HL-60 (cell line): ENCODE data around the gene TIMP4.

Experiments
- DNase-seq, 2 experiments: peaks; one replicate each; pipeline ENCODE4 v3.0.0-alpha.2; 2010 to 2020; ENCODE audit warnings: low read depth in 1 of 2, low spot score in 1 of 2
- H3K27ac ChIP-seq: fragments of 250-450 bp; sonication (Bioruptor Pico); replicated peaks from 2 replicates; pipeline ENCODE4 v1.5.1; 2020; ENCODE audit warnings: mild to moderate bottlenecking, moderate library complexity
- H3K27me3 ChIP-seq: fragments of 250-450 bp; sonication (Bioruptor Pico); 2 replicates; pipeline ENCODE4 v1.5.1; 2021; ENCODE audit warnings: mild to moderate bottlenecking, moderate library complexity; ENCODE audit not compliant: insufficient read depth, poor library complexity, severe bottlenecking
- H3K4me3 ChIP-seq: replicated peaks from 2 replicates; pipeline ENCODE4 v1.5.1; 2011; ENCODE audit warnings: mild to moderate bottlenecking, control low read depth, low read length; ENCODE audit not compliant: insufficient read depth
- GABPA ChIP-seq: IDR thresholded peaks from 2 replicates; pipeline ENCODE4 v1.6.1; 2012; ENCODE audit warnings: low read depth
- POLR2AphosphoS5 ChIP-seq: IDR thresholded peaks from 2 replicates; pipeline ENCODE4 v1.6.1; 2012; ENCODE audit warnings: low read depth
- SPI1 ChIP-seq: IDR thresholded peaks from 2 replicates; pipeline ENCODE4 v1.6.1; 2012; ENCODE audit warnings: low read depth, mild to moderate bottlenecking, borderline replicate concordance
- TF ChIP-seq, protein P1 (sequence below): IDR thresholded peaks from one replicate; pipeline ENCODE4 v1.5.1; 2011; ENCODE audit warnings: low read length, control low read depth, inconsistent platforms; ENCODE audit not compliant: insufficient read depth
- TF ChIP-seq, protein P2 (sequence below): IDR thresholded peaks from 2 replicates; pipeline ENCODE4 v1.6.1; 2012; ENCODE audit warnings: low read depth; ENCODE audit not compliant: insufficient replicate concordance

Gene TIMP4

DNA sequence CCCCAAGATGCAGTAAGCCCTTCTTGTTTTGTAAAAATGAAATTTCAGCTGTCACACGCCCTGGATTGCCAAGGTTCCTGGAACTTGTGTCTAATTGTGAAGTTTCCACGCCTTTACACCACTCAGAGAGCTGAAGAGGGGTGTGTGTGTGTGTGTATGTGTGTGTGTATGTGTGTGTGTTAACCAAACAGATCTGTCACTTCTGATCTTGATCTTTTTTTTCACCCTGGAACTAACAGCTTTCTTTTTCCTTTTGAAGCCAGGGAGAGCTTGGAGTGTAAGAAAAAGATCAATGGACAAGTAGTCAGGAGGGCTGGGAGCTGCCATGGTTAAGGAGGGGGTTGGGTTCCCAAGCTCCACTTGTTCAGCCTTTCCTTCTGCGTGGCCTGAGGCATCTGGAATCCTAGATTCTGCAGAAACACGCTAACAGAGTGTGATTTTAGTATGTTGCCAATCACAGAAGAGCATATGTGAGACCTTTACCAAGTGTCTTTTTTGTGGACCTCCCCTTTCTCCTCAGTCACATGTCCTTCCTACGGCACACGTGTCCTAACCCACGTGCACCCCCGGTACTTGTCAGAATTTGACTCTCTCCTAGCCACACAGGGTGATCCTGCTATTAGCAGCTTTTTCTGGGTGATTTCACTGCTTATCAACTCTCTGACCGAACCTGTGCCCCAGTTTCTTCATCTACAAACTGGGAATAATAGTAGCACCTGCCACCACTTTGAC lies 11.5 kb downstream of the TIMP4 start:
- Histone ChIP-seq H3K27me3 (no peaks in the 10 kb centered on the region), H3K4me3 (no peak overlapping the region), H3K27ac (no peak overlapping the region)
- no peak for DNase-seq
- no peak for TF ChIP-seq GABPA
- TF ChIP-seq, protein P1, sequence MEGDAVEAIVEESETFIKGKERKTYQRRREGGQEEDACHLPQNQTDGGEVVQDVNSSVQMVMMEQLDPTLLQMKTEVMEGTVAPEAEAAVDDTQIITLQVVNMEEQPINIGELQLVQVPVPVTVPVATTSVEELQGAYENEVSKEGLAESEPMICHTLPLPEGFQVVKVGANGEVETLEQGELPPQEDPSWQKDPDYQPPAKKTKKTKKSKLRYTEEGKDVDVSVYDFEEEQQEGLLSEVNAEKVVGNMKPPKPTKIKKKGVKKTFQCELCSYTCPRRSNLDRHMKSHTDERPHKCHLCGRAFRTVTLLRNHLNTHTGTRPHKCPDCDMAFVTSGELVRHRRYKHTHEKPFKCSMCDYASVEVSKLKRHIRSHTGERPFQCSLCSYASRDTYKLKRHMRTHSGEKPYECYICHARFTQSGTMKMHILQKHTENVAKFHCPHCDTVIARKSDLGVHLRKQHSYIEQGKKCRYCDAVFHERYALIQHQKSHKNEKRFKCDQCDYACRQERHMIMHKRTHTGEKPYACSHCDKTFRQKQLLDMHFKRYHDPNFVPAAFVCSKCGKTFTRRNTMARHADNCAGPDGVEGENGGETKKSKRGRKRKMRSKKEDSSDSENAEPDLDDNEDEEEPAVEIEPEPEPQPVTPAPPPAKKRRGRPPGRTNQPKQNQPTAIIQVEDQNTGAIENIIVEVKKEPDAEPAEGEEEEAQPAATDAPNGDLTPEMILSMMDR: no peak
- no peak for TF ChIP-seq SPI1
- TF ChIP-seq, protein P2, sequence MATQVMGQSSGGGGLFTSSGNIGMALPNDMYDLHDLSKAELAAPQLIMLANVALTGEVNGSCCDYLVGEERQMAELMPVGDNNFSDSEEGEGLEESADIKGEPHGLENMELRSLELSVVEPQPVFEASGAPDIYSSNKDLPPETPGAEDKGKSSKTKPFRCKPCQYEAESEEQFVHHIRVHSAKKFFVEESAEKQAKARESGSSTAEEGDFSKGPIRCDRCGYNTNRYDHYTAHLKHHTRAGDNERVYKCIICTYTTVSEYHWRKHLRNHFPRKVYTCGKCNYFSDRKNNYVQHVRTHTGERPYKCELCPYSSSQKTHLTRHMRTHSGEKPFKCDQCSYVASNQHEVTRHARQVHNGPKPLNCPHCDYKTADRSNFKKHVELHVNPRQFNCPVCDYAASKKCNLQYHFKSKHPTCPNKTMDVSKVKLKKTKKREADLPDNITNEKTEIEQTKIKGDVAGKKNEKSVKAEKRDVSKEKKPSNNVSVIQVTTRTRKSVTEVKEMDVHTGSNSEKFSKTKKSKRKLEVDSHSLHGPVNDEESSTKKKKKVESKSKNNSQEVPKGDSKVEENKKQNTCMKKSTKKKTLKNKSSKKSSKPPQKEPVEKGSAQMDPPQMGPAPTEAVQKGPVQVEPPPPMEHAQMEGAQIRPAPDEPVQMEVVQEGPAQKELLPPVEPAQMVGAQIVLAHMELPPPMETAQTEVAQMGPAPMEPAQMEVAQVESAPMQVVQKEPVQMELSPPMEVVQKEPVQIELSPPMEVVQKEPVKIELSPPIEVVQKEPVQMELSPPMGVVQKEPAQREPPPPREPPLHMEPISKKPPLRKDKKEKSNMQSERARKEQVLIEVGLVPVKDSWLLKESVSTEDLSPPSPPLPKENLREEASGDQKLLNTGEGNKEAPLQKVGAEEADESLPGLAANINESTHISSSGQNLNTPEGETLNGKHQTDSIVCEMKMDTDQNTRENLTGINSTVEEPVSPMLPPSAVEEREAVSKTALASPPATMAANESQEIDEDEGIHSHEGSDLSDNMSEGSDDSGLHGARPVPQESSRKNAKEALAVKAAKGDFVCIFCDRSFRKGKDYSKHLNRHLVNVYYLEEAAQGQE: no peak
- TF ChIP-seq POLR2AphosphoS5: no peak

DNA sequence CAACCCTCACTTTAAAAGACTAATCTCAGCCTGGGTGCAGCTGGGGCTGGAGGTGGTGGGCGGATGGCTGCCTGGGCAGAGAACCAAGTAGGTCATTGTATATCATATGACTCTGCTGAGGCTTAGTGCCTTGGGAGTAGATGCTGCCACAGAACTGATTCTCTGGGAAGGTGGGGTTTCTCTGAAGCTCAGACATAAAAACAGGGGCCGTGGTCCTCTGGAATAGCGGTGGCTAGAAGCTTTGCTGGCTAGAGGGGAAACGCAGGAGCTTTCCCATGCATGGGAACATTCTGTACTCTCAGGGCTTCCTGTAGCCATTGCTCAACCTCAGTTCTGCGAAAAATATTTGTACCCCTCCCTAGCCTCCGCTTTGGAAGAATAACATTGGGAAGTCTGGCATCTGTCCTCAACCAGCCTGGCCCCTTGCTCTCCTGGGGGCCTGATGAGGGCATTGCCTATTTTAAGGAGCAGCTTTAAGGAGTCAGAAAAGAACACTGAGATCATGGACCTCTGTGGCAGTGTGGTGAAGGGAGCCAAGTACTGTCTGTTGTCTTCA lies 14.7 kb downstream of the TIMP4 start:
- no peak overlapping the region for H3K4me3 ChIP-seq
- DNase-seq: no peak
- TF ChIP-seq GABPA (no peak), SPI1 (no peak), POLR2AphosphoS5 (no peak)
- TF ChIP-seq, protein P2: no peak
- TF ChIP-seq, protein P1: no peak
- H3K27me3 ChIP-seq: no peaks in the 10 kb centered on the region
- no peak overlapping the region for H3K27ac ChIP-seq

DNA sequence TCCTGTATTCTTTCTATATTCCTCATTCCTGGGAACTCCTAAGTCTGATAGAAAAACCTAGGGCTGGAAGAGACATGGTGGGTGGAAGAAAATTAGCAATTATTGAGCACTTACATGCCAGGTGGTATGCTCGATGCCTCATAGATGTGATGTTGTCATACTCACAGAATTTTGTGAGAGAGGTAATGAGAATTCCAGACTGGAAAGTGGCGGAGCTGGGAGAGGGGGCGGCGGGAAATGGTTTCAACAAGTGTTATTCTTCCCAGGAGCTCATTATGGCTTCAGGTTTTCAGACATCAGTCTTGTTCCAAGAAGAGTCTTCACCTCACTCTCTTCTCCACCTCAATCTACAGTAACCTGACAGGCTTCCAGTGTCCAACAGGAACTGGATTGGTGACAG lies 16.2 kb downstream of the TIMP4 start:
- no peak for DNase-seq
- TF ChIP-seq GABPA (no peak), SPI1 (no peak), POLR2AphosphoS5 (no peak)
- TF ChIP-seq, protein P1: no peak
- TF ChIP-seq, protein P2: no peak
- Histone ChIP-seq H3K4me3 (no peak overlapping the region), H3K27me3 (no peaks in the 10 kb centered on the region), H3K27ac (no peak overlapping the region)
